ENCODE measurements around the gene ICA1.

Gene ICA1

DNA sequence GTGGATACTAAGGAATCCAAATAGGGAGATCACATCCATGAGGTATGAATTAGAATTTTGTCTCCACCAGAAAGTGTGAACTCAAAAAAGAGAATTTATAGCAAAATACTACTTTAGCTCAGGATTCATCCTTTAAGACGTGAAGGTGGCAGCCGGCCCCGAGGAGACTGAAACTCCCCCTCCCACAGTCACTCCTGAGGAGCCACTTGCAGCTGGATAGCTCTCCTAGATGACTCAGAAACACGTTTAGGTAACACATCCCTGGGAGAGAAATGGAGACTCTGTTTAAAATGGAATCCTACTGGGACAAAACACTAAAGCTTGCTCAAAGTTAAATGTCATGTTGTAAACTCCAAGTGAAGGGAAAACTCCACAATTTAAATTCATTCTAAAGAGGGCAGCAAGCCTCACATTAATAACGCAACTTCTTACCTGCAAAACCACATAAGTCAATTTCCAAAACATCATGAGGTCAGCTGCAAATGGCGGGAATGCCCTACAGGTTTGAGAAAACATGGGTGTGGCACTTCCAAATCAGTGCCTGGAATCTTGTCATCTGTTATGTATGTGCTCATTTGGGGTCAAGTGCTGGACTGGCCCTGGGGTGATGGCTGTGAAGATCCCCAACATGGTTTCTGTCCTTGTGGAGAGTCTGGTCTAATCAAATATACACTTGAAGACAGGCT lies 46.2 kb downstream of the ICA1 start:
- TF ChIP-seq, protein P1, sequence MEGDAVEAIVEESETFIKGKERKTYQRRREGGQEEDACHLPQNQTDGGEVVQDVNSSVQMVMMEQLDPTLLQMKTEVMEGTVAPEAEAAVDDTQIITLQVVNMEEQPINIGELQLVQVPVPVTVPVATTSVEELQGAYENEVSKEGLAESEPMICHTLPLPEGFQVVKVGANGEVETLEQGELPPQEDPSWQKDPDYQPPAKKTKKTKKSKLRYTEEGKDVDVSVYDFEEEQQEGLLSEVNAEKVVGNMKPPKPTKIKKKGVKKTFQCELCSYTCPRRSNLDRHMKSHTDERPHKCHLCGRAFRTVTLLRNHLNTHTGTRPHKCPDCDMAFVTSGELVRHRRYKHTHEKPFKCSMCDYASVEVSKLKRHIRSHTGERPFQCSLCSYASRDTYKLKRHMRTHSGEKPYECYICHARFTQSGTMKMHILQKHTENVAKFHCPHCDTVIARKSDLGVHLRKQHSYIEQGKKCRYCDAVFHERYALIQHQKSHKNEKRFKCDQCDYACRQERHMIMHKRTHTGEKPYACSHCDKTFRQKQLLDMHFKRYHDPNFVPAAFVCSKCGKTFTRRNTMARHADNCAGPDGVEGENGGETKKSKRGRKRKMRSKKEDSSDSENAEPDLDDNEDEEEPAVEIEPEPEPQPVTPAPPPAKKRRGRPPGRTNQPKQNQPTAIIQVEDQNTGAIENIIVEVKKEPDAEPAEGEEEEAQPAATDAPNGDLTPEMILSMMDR (IDR thresholded peaks at IDR 0.05; ENCODE audit: insufficient read depth, low read depth, low read length, missing control alignments): no peak
- no peak overlapping the region for H3K4me3 ChIP-seq (ENCODE audit: low read depth, low read length)
- DNase-seq (ENCODE audit: low read depth): no peak

DNA sequence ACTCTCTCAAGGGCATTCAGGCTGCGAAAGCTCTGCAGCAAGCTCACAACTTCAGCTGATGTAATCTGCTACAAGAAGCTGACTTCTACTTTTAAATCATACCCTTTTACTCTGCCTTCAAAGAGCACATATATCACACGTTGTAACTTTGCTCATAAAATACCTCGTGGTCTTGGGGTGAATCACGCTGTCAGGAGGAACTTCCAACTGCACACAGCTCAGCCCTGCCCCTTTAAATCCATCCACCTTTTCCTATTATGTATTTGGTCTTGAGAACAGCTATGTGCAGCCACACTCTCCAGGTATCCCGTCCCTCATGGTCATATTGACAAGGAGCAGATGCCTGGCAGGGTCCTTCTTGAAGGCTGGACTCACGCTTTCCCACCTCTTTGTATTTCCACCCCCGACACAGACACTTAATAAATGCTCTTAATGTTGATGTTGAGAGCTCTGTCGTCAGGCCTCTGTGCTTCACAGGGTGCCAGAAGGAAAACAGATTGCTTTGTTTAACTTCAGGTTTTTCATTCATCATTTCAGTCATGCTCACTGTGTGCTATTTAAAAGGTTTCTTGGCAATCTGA lies 47.6 kb downstream of the ICA1 start:
- H3K4me3 ChIP-seq (ENCODE audit: low read depth, low read length): no peak overlapping the region
- TF ChIP-seq, protein P1 (IDR thresholded peaks at IDR 0.05; ENCODE audit: insufficient read depth, low read depth, low read length, missing control alignments): no peak
- DNase-seq (ENCODE audit: low read depth): no peak

GRCh38 chr7:8213381-8213780 lies 48.6 kb downstream of the ICA1 start:
- H3K4me3 ChIP-seq (ENCODE audit: low read depth, low read length): no peak overlapping the region
- DNase-seq (ENCODE audit: low read depth): no peak
- TF ChIP-seq, protein P1 (IDR thresholded peaks at IDR 0.05; ENCODE audit: insufficient read depth, low read depth, low read length, missing control alignments): no peak

GRCh38 chr7:8212638-8213037 lies 49.3 kb downstream of the ICA1 start:
- DNase-seq (ENCODE audit: low read depth): no peak
- TF ChIP-seq, protein P1 (IDR thresholded peaks at IDR 0.05; ENCODE audit: insufficient read depth, low read depth, low read length, missing control alignments): no peak
- H3K4me3 ChIP-seq (ENCODE audit: low read depth, low read length): no peak overlapping the region

GRCh38 chr7:8211725-8212096 lies 50.3 kb downstream of the ICA1 start:
- TF ChIP-seq, protein P1 (IDR thresholded peaks at IDR 0.05; ENCODE audit: insufficient read depth, low read depth, low read length, missing control alignments): no peak
- no peak for DNase-seq (ENCODE audit: low read depth)
- H3K4me3 ChIP-seq (ENCODE audit: low read depth, low read length): no peak overlapping the region

- TF ChIP-seq, protein P1 (IDR thresholded peaks at IDR 0.05; ENCODE audit: insufficient read depth, low read depth, low read length, missing control alignments): no peak
- DNase-seq (ENCODE audit: low read depth): no peak
- H3K4me3 ChIP-seq (ENCODE audit: low read depth, low read length): no peak overlapping the region
Measured at GRCh38 chr7:8210845-8211724, 50.9 kb downstream of the ICA1 start.

Measured in GM12865 (cell line).